ENCODE results near the gene MRPL43.
A peak's percentile ranks its signal among the peaks of the same experiment; 100 is the strongest.

MRPL43 gene

DNA sequence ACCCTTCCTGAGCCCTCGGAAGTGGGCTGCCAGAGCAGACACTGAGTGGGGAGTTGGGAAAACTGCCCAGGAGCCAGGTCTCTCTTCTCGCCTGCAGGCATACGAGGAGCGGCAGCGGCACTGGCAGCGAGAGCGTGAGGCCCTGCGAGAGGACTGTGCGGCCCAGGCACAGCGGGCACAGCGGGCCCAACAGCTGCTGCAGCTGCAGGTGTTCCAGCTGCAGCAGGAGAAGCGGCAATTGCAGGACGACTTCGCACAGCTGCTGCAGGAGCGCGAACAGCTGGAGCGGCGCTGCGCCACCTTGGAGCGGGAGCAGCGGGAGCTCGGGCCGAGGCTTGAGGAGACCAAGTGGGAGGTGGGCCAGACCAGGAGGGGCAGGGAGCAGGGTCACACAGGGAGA, 18.1 kb upstream of the MRPL43 start:
- no peak for TF ChIP-seq Cebpa-rat (IDR thresholded peaks at IDR 0.05)
- Histone ChIP-seq H3K4me1 (peaks cover 52% of the 10 kb centered on the region), H3K36me3 (peaks cover 56% of the 10 kb centered on the region)

GRCh38 chr10:101003639-101004206, 16.4 kb upstream of the MRPL43 start:
- Histone ChIP-seq H3K4me2 (no peak overlapping the region), H3K4me1 (peaks cover 50% of the 10 kb centered on the region), H4K20me1 (peaks cover 68% of the 10 kb centered on the region), H3K27ac (no peak overlapping the region), H3K9me3 (no peaks in the 10 kb centered on the region), H3K27me3 (no peaks in the 10 kb centered on the region), H3K36me3 (peaks cover 56% of the 10 kb centered on the region), H3K4me3 (no peak overlapping the region), H3K9ac (no peak overlapping the region)
- no peak for TF ChIP-seq Cebpa-rat (IDR thresholded peaks at IDR 0.05)

More for the DNA sequence above, 18.1 kb upstream of the MRPL43 start:
- Histone ChIP-seq H4K20me1 (peaks cover 68% of the 10 kb centered on the region), H3K4me2 (no peak overlapping the region), H3K27ac (no peak overlapping the region), H3K9ac (no peak overlapping the region), H3K4me3 (no peak overlapping the region), H3K9me3 (no peaks in the 10 kb centered on the region), H3K27me3 (no peaks in the 10 kb centered on the region)

- Histone ChIP-seq H4K20me1 (peaks cover 62% of the 10 kb centered on the region), H3K9me3 (no peaks in the 10 kb centered on the region), H3K27ac (peak overlapping the region; percentile 98), H3K4me3 (peak overlapping the region; percentile 92; the same call in 1 of the 2 replicates), H3K4me1 (peaks cover 41% of the 10 kb centered on the region), H3K9ac (peak overlapping the region; percentile 98), H3K4me2 (peak overlapping the region; percentile 99), H3K36me3 (peaks cover 55% of the 10 kb centered on the region), H3K27me3 (no peaks in the 10 kb centered on the region)
- TF ChIP-seq Cebpa-rat (IDR thresholded peaks at IDR 0.05), result no peak
Observed at GRCh38 chr10:101002456-101002855, 15.2 kb upstream of the MRPL43 start.

DNA sequence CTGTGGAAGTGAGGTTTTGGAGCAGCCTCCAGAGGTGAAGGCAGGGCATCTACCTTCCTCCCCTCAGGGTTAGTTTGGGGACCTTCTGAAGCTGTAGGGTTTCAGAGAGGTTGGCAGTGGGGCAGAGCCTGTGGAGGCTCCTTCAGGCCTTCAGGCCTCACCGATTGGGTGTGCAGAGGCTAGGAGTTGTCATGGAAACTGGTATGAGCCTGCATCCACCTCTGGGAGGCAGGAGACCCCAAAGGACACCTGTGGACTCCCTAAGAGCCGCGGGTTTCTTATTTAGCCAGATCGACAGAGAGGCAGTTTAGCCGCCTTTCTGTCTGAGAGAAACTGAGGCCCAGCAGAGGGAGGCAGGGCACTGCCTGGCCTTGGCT, 14.3 kb upstream of the MRPL43 start:
- H3K36me3 ChIP-seq, result peaks cover 47% of the 10 kb centered on the region
- peaks cover 53% of the 10 kb centered on the region for H4K20me1 ChIP-seq
- H3K9me3 ChIP-seq, result no peaks in the 10 kb centered on the region
- H3K4me1 ChIP-seq, result peaks cover 36% of the 10 kb centered on the region
- H3K27me3 ChIP-seq, result no peaks in the 10 kb centered on the region
- H3K4me3 ChIP-seq, result peak overlapping the region; percentile 92
- H3K4me2 ChIP-seq, result peak overlapping the region; percentile 99
- no peak for TF ChIP-seq Cebpa-rat (IDR thresholded peaks at IDR 0.05)
- H3K27ac ChIP-seq, result peak overlapping the region; percentile 98
- peak overlapping the region; percentile 98 for H3K9ac ChIP-seq

GRCh38 chr10:101000915-101001658, 13.8 kb upstream of the MRPL43 start:
- Histone ChIP-seq H3K27ac (peak overlapping the region; percentile 98), H3K36me3 (peaks cover 41% of the 10 kb centered on the region), H3K4me1 (peaks cover 40% of the 10 kb centered on the region), H3K9ac (peak overlapping the region; percentile 98), H4K20me1 (peaks cover 48% of the 10 kb centered on the region), H3K9me3 (no peaks in the 10 kb centered on the region), H3K4me2 (peak overlapping the region; percentile 99), H3K4me3 (peak overlapping the region; percentile 92), H3K27me3 (no peaks in the 10 kb centered on the region)
- no peak for TF ChIP-seq Cebpa-rat (IDR thresholded peaks at IDR 0.05)

DNA sequence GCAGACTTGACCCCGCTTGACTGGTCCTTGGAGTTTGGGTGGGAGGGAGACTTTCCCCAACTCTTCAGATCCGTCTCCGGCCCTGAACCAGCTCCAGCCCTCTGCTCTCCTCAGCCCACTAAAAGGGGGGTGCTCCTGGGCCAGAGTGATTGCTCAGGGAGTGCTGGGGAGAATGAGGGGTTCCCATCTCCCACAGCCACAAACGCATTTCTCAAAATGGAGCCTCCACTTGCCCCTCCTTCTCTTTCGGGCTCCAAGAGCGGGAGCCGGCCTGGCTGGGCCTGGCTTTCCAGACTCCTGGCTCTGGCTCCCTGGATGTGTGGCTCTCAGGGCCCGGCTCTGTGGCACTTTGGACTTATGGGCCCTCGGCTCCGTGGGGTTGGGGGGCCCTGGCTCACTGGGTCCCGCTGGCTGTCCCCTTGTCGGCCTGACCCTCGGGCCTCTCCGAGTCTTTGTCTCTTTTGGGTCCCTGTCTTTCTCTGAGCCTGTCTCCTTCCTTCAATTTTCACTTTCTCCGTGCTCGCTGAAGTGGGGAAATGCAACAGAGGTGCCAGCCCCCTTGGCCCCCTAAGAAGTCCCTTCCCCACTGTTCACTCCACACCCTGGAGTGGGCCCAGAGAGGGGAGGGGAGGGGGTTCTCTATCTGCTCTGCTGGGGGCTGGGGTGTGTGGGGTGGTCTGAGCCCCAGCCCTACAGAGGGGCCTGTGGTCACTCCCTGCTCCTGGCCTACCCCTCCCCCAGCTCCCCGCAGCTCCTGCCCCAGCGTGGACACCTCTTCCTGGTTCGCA, 13.0 kb upstream of the MRPL43 start:
- Histone ChIP-seq H3K4me3 (peak overlapping the region; percentile 92), H3K4me1 (peaks cover 44% of the 10 kb centered on the region), H4K20me1 (peaks cover 41% of the 10 kb centered on the region), H3K36me3 (peaks cover 37% of the 10 kb centered on the region), H3K9ac (peak overlapping the region; percentile 98), H3K9me3 (no peaks in the 10 kb centered on the region), H3K27me3 (no peaks in the 10 kb centered on the region), H3K27ac (peak overlapping the region; percentile 98), H3K4me2 (peak overlapping the region; percentile 99)
- no peak for TF ChIP-seq Cebpa-rat (IDR thresholded peaks at IDR 0.05)

DNA sequence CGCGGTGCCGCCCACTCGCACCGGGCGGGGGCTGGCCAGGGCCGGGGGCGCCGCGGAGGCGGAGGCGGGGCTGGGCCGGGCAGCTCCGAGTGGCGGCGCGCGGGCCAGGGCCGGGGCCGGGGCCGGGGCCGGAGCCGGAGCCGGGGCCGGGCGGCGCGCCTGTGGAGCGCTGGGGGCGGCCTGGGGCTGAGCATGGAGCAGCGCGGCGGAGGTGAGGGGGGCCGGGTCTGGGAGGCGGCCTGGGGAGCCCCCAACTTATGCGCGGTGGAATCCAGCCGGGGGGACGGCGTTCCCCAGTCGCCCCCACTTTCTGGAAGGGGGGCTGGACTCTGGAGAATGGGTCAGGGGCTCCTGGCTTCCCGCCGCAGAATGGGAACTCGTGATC, 12.4 kb upstream of the MRPL43 start, which contains the start of gene LZTS2:
TSS of gene LZTS2 (plus strand) at position 67 of the 385 bp plus-strand sequence. CDS start 2,731 bp downstream, outside the sequence.
- Histone ChIP-seq H3K4me1 (peaks cover 44% of the 10 kb centered on the region), H3K9me3 (no peaks in the 10 kb centered on the region), H3K9ac (peak within 1 kb of the TSS; percentile 98), H3K36me3 (peaks cover 37% of the 10 kb centered on the region), H4K20me1 (peaks cover 35% of the 10 kb centered on the region), H3K27ac (peak within 1 kb of the TSS; percentile 98), H3K4me2 (peak within 1 kb of the TSS; percentile 99), H3K4me3 (peak within 1 kb of the TSS; percentile 92), H3K27me3 (no peaks in the 10 kb centered on the region)
- no peak for TF ChIP-seq Cebpa-rat (IDR thresholded peaks at IDR 0.05)

DNA sequence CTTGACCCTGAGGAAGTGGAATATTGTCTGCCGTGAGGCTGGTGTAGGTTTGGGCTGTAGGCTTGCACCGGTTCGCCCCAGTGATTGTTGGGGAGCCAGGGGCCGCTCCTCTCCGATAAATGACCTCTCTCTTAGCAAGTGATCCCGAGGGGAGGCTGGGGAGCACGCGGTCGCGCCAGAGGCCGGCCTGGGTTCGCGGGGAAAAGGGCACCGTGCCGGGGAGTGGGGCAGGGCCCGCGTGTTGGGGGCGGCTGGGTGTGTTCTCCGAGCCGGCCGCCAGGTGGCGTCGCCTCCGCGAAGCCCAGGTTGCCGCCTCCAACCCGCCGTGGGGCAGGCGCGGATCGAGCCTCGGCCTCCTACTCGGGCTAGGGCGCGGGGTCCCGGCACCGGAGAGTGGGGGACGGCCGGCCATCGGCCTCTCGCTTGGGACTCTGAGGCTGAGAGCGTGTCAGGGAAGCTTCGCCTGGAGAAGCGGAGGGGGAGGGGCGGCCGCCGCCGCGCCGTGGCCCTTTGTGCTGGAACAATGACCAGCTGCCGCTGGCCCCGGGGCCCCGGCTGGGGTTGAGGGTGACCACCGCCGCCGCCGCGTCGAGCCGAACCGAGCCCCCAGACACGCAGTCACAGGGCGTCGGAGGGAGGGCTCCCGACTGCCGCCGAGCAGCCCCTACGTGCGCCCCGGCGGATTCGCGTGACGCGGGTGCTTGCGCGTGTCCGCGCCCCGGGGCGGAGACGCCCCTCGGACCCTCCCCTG, 11.9 kb upstream of the MRPL43 start:
- Histone ChIP-seq H3K27ac (peak overlapping the region; percentile 98), H3K36me3 (peaks cover 37% of the 10 kb centered on the region), H3K9ac (peak overlapping the region; percentile 98), H3K27me3 (no peaks in the 10 kb centered on the region), H4K20me1 (peaks cover 34% of the 10 kb centered on the region), H3K4me3 (peak overlapping the region; percentile 92), H3K4me1 (peaks cover 44% of the 10 kb centered on the region), H3K4me2 (peak overlapping the region; percentile 99), H3K9me3 (no peaks in the 10 kb centered on the region)
- no peak for TF ChIP-seq Cebpa-rat (IDR thresholded peaks at IDR 0.05)

Data from BLaER1 (cell line).